Neural progenitor cell (in vitro differentiated cells): Measurements from ENCODE around the gene SYMPK. TPM values are rescaled to one million over a fixed set of nuclear protein-coding genes. Genes with fewer than 3 reads are reported as not detected.
A peak's percentile ranks its signal among the peaks of the same experiment; 100 is the strongest.

ENCODE experiments used
- DNase-seq: peaks from one replicate; pipeline ENCODE4 v3.0.0-alpha.2; 2016; ENCODE audit warnings: low spot score
- H2AFZ ChIP-seq: fragments of 200-600 bp; sonication (generic); replicated peaks from 2 replicates; pipeline ENCODE4 v1.6.1; 2016; ENCODE audit warnings: antibody characterized with exemption
- H3F3A ChIP-seq: fragments of 200-600 bp; sonication (generic); 2 replicates; pipeline ENCODE4 v1.6.1; 2016; ENCODE audit warnings: antibody characterized with exemption, low read depth
- H3K27ac ChIP-seq: fragments of 200-600 bp; sonication (generic); 2 replicates; pipeline ENCODE4 v1.5.1; 2016; ENCODE audit warnings: mild to moderate bottlenecking
- H3K27me3 ChIP-seq: fragments of 200-600 bp; sonication (generic); 2 replicates; pipeline ENCODE4 v1.6.1; 2016; ENCODE audit warnings: mild to moderate bottlenecking, moderate library complexity
- H3K36me3 ChIP-seq: fragments of 200-600 bp; sonication (generic); 2 replicates; pipeline ENCODE4 v1.5.1; 2016
- H3K4me1 ChIP-seq: fragments of 200-600 bp; sonication (generic); 2 replicates; pipeline ENCODE4 v1.6.1; 2016; ENCODE audit warnings: mixed run types
- H3K4me2 ChIP-seq: fragments of 200-600 bp; sonication (generic); 2 replicates; pipeline ENCODE4 v1.6.1; 2016
- H3K4me3 ChIP-seq: fragments of 200-600 bp; sonication (generic); 2 replicates; pipeline ENCODE4 v1.5.1; 2016
- H3K79me2 ChIP-seq: fragments of 200-600 bp; sonication (generic); 2 replicates; pipeline ENCODE4 v1.6.1; 2016; ENCODE audit warnings: low read depth
- H3K9ac ChIP-seq: fragments of 200-600 bp; sonication (generic); 2 replicates; pipeline ENCODE4 v1.6.1; 2016
- H3K9me3 ChIP-seq: fragments of 200-600 bp; sonication (generic); 2 replicates; pipeline ENCODE4 v1.5.1; 2016; ENCODE audit warnings: low read depth
- H4K20me1 ChIP-seq: fragments of 200-600 bp; sonication (generic); 2 replicates; pipeline ENCODE4 v1.6.1; 2016; ENCODE audit warnings: low read depth
- H3K27ac Mint-ChIP-seq: 3 replicates; pipeline ENCODE4 v1.8.0; 2021; ENCODE audit warnings: mixed read lengths
- H3K27me3 Mint-ChIP-seq: 2 replicates; pipeline ENCODE4 v1.8.0; 2022; ENCODE audit warnings: low read depth, mild to moderate bottlenecking, inconsistent platforms, moderate library complexity, mixed read lengths; ENCODE audit not compliant: insufficient read depth
- H3K36me3 Mint-ChIP-seq: 3 replicates; pipeline ENCODE4 v1.8.0; 2021; ENCODE audit warnings: mixed read lengths
- H3K4me1 Mint-ChIP-seq: 3 replicates; pipeline ENCODE4 v1.8.0; 2021; ENCODE audit warnings: mixed read lengths
- H3K4me3 Mint-ChIP-seq: 3 replicates; pipeline ENCODE4 v1.8.0; 2021; ENCODE audit warnings: mild to moderate bottlenecking, moderate library complexity, mixed read lengths
- H3K9me3 Mint-ChIP-seq: 3 replicates; pipeline ENCODE4 v1.8.0; 2020; ENCODE audit warnings: mixed read lengths
- CTCF ChIP-seq: fragments of 200-600 bp; sonication (generic); IDR thresholded peaks from 2 replicates; pipeline ENCODE4 v1.5.1; 2017; ENCODE audit warnings: antibody characterized with exemption, mild to moderate bottlenecking
- EZH2 ChIP-seq: fragments of 200-600 bp; sonication (generic); IDR thresholded peaks from 2 replicates; pipeline ENCODE4 v1.6.1; 2017; ENCODE audit warnings: antibody characterized with exemption, mild to moderate bottlenecking, moderate library complexity
- EZH2phosphoT487 ChIP-seq: fragments of 200-600 bp; sonication (generic); IDR thresholded peaks from 2 replicates; pipeline ENCODE4 v1.6.1; 2017; ENCODE audit warnings: antibody characterized with exemption
- total RNA-seq: library from RNA; depleted of rRNA; stranded (reverse); fragments of >200 nt; gene quantifications from 2 replicates; pipeline ENCODE4 v1.2.3, GENCODE V29; 2015; ENCODE audit warnings: low replicate concordance

Gene SYMPK
- total RNA-seq, 1 donor from 2014 or later: 38.3 TPM

- peaks cover 56% of the 10 kb centered on the region for H3F3A ChIP-seq
- DNase-seq: peak; percentile 85
- H3K4me2 ChIP-seq: peak overlapping the region; percentile 85
- H3K4me1 Mint-ChIP-seq: peaks cover 11% of the 10 kb centered on the region
- H3K27me3 ChIP-seq: peaks cover 12% of the 10 kb centered on the region
- H4K20me1 ChIP-seq: peaks cover 20% of the 10 kb centered on the region
- no peaks in the 10 kb centered on the region for H3K79me2 ChIP-seq
- peak overlapping the region; percentile 44 for H3K4me3 ChIP-seq
- H3K9ac ChIP-seq: no peak overlapping the region
- TF ChIP-seq CTCF (no peak), EZH2 (no peak), EZH2phosphoT487 (no peak)
- H3K36me3 Mint-ChIP-seq: peaks cover 9% of the 10 kb centered on the region
- H3K9me3 ChIP-seq: no peaks in the 10 kb centered on the region
- H3K4me1 ChIP-seq: peaks cover 23% of the 10 kb centered on the region
- peak overlapping the region; percentile 85 for H3K27ac Mint-ChIP-seq
- H3K36me3 ChIP-seq: no peaks in the 10 kb centered on the region
- H3K4me3 Mint-ChIP-seq: peak overlapping the region; percentile 91
- no peaks in the 10 kb centered on the region for H3K9me3 Mint-ChIP-seq
- H2AFZ ChIP-seq: no peak overlapping the region
- H3K27me3 Mint-ChIP-seq: peaks cover 4% of the 10 kb centered on the region
- no peak overlapping the region for H3K27ac ChIP-seq
Observed at GRCh38 chr19:45815481-45816216, 47.3 kb downstream of the SYMPK start.

GRCh38 chr19:45814851-45815480 is 48.0 kb downstream of the SYMPK start, which contains the start of gene RSPH6A:
RSPH6A (minus strand) TSS chr19:45815308; CDS start chr19:45815176, 132 bp downstream.
- peaks cover 20% of the 10 kb centered on the region for H4K20me1 ChIP-seq
- no peaks in the 10 kb centered on the region for H3K9me3 Mint-ChIP-seq
- no peaks in the 10 kb centered on the region for H3K9me3 ChIP-seq
- H3K4me3 Mint-ChIP-seq: peak within 1 kb of the TSS; percentile 91
- H3K27ac Mint-ChIP-seq: peak within 1 kb of the TSS; percentile 85
- H3K36me3 Mint-ChIP-seq: peaks cover 5% of the 10 kb centered on the region
- no peak within 1 kb of the TSS for H3K27ac ChIP-seq
- DNase-seq: peak; percentile 34
- no peak within 1 kb of the TSS for H2AFZ ChIP-seq
- no peak within 1 kb of the TSS for H3K9ac ChIP-seq
- TF ChIP-seq CTCF: no peak
- TF ChIP-seq EZH2: no peak
- no peak for TF ChIP-seq EZH2phosphoT487
- peaks cover 11% of the 10 kb centered on the region for H3K4me1 Mint-ChIP-seq
- no peaks in the 10 kb centered on the region for H3K79me2 ChIP-seq
- no peaks in the 10 kb centered on the region for H3K36me3 ChIP-seq
- peaks cover 12% of the 10 kb centered on the region for H3K27me3 ChIP-seq
- peaks cover 23% of the 10 kb centered on the region for H3K4me1 ChIP-seq
- H3K27me3 Mint-ChIP-seq: peaks cover 4% of the 10 kb centered on the region
- H3F3A ChIP-seq: peaks cover 56% of the 10 kb centered on the region
- H3K4me2 ChIP-seq: peak within 1 kb of the TSS; percentile 85
- peak within 1 kb of the TSS; percentile 44 for H3K4me3 ChIP-seq

- H3K9ac ChIP-seq: no peak overlapping the region
- H3K27ac ChIP-seq: no peak overlapping the region
- Mint-ChIP-seq H3K4me1 (peaks cover 17% of the 10 kb centered on the region), H3K27me3 (peaks cover 7% of the 10 kb centered on the region), H3K36me3 (peaks cover 5% of the 10 kb centered on the region), H3K27ac (no peak overlapping the region), H3K4me3 (peak overlapping the region; percentile 73), H3K9me3 (no peaks in the 10 kb centered on the region)
- H3K36me3 ChIP-seq: no peaks in the 10 kb centered on the region
- peaks cover 56% of the 10 kb centered on the region for H3F3A ChIP-seq
- H3K9me3 ChIP-seq: no peaks in the 10 kb centered on the region
- no peak overlapping the region for H3K4me3 ChIP-seq
- H4K20me1 ChIP-seq: peaks cover 20% of the 10 kb centered on the region
- no peak overlapping the region for H2AFZ ChIP-seq
- peak overlapping the region; percentile 85 for H3K4me2 ChIP-seq
- peaks cover 23% of the 10 kb centered on the region for H3K4me1 ChIP-seq
- DNase-seq: no peak
- H3K27me3 ChIP-seq: peaks cover 12% of the 10 kb centered on the region
- H3K79me2 ChIP-seq: no peaks in the 10 kb centered on the region
- TF ChIP-seq EZH2 (no peak), CTCF (no peak), EZH2phosphoT487 (no peak)
Observed at GRCh38 chr19:45814166-45814780, 48.7 kb downstream of the SYMPK start.
